ENCODE measurements around the gene MEX3A.

GRCh38 chr1:156100205-156100995, 18.1 kb upstream of the MEX3A start:
- no peak for TF ChIP-seq POLR2A (IDR thresholded peaks at IDR 0.05)
- TF ChIP-seq, protein P1, sequence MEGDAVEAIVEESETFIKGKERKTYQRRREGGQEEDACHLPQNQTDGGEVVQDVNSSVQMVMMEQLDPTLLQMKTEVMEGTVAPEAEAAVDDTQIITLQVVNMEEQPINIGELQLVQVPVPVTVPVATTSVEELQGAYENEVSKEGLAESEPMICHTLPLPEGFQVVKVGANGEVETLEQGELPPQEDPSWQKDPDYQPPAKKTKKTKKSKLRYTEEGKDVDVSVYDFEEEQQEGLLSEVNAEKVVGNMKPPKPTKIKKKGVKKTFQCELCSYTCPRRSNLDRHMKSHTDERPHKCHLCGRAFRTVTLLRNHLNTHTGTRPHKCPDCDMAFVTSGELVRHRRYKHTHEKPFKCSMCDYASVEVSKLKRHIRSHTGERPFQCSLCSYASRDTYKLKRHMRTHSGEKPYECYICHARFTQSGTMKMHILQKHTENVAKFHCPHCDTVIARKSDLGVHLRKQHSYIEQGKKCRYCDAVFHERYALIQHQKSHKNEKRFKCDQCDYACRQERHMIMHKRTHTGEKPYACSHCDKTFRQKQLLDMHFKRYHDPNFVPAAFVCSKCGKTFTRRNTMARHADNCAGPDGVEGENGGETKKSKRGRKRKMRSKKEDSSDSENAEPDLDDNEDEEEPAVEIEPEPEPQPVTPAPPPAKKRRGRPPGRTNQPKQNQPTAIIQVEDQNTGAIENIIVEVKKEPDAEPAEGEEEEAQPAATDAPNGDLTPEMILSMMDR (IDR thresholded peaks at IDR 0.05) = no peak

Measured in testis (tissue), 2 donors.